Left hindlimb (tissue), 1 donor: ENCODE data around the gene KLHDC7B.

Experiments used
- DNase-seq: peaks from one replicate; pipeline ENCODE4 v3.0.0-alpha.2; 2018

KLHDC7B gene

DNA sequence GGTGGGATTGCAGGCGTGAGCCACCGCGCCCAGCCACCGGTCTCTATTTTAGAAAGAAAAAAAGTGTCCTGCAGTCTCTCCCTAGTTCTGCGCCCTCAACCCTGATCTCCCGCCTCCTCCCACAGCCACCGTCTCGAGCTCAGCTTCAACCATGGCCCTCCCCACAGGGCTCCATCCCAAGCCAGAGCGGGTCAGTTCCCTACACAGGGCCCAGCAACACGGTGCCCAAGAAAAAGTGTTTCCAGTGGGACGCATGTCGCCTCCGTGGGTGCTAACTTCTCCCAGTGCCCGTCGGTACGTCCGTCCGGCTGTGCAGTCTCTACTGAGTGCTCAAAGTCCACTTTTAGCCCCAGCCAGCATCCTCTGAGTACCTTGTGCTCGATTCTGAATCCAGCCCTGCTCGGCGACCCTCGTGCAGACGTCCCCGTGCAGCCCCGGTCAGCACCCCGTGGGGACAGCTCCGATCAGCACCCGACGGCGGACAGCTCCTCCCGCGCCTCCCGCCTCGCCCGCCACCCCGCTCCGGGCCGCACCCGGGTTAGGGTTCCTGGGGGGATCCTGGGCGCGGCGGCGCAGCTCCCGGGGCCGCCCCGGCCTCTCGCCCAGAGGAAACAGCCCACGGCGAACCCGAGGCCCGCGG is 54.2 kb downstream of the KLHDC7B start:
- peak; percentile 72 for DNase-seq

DNA sequence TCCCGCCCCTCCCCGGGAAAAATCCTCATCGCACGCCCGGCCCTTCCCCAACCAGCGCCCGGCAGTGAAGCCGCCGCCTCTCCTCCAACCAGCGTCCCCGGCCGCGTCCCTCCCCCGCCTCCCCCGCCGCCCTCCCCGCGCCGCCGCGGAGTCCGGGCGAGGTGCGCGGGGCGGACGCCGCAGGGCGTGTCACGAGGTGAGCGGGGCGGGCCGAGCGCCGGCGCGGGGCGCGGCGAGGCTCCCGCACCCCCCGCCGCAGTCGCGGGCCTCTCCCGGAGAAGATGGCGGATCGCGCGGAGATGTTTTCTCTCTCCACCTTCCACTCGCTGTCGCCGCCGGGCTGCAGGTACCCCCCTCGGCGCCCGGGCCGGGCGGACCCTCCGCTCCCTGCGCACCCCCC is 54.8 kb downstream of the KLHDC7B start, which contains the start of gene MAPK8IP2:
TSS of gene MAPK8IP2 (plus strand) at position 256 of the 400 bp plus-strand sequence. CDS start at position 282, 26 bp downstream.
- no peak for DNase-seq
